H9 (cell line): ENCODE data around the gene MITF. TPM values are rescaled to one million over a fixed set of nuclear protein-coding genes. Genes with fewer than 3 reads are reported as not detected.

Experiments used
- DNase-seq: peaks from one replicate; pipeline ENCODE4 v3.0.0-alpha.2; 2017
- H2AFZ ChIP-seq: one replicate; pipeline ENCODE4 v1.6.1; 2013; ENCODE audit warnings: mild to moderate bottlenecking, low read length, control low read depth, moderate library complexity
- H2AK5ac ChIP-seq: 2 replicates; pipeline ENCODE4 v1.6.1; 2013; ENCODE audit warnings: low read length, control low read depth, mixed read lengths; ENCODE audit not compliant: insufficient read length
- H2BK120ac ChIP-seq: one replicate; pipeline ENCODE4 v1.6.1; 2013; ENCODE audit warnings: low read depth, mild to moderate bottlenecking, low read length, control low read depth, inconsistent platforms; ENCODE audit not compliant: poor library complexity, severe bottlenecking
- H2BK12ac ChIP-seq: 2 replicates; pipeline ENCODE4 v1.6.1; 2013; ENCODE audit warnings: low read length, control low read depth, mixed read lengths, low read depth; ENCODE audit not compliant: insufficient read length
- H2BK15ac ChIP-seq: 2 replicates; pipeline ENCODE4 v1.6.1; 2013; ENCODE audit warnings: low read depth, low read length, control low read depth
- H2BK20ac ChIP-seq: one replicate; pipeline ENCODE4 v1.6.1; 2013; ENCODE audit warnings: low read depth, mild to moderate bottlenecking, low read length, control low read depth, inconsistent platforms; ENCODE audit not compliant: poor library complexity, severe bottlenecking
- H2BK5ac ChIP-seq: 2 replicates; pipeline ENCODE4 v1.6.1; 2013; ENCODE audit warnings: low read length, control low read depth, mixed read lengths; ENCODE audit not compliant: insufficient read length
- H3K14ac ChIP-seq: 2 replicates; pipeline ENCODE4 v1.6.1; 2013; ENCODE audit warnings: low read length, control low read depth; ENCODE audit not compliant: insufficient read depth
- H3K18ac ChIP-seq: 2 replicates; pipeline ENCODE4 v1.6.1; 2013; ENCODE audit warnings: low read depth, mild to moderate bottlenecking, mixed read lengths, low read length, control low read depth; ENCODE audit not compliant: insufficient read length
- H3K23ac ChIP-seq: 2 replicates; pipeline ENCODE4 v1.6.1; 2013; ENCODE audit warnings: low read length, control low read depth, mixed read lengths, low read depth; ENCODE audit not compliant: insufficient read length
- H3K23me2 ChIP-seq: 2 replicates; pipeline ENCODE4 v1.6.1; 2013; ENCODE audit warnings: low read depth, mild to moderate bottlenecking, mixed read lengths, low read length, control low read depth; ENCODE audit not compliant: insufficient read length, poor library complexity, severe bottlenecking
- H3K27ac ChIP-seq: 2 replicates; pipeline ENCODE4 v1.5.1; 2013; ENCODE audit warnings: low read length, control low read depth, mixed read lengths, low read depth; ENCODE audit not compliant: insufficient read length
- H3K27me3 ChIP-seq: 2 replicates; pipeline ENCODE4 v1.6.1; 2013; ENCODE audit warnings: low read length, control low read depth, inconsistent platforms; ENCODE audit not compliant: insufficient read depth
- H3K4ac ChIP-seq: 2 replicates; pipeline ENCODE4 v1.6.1; 2013; ENCODE audit warnings: low read depth, mild to moderate bottlenecking, control low read depth, inconsistent platforms, low read length, moderate library complexity
- H3K4me1 ChIP-seq: 2 replicates; pipeline ENCODE4 v1.6.1; 2013; ENCODE audit warnings: low read length, control low read depth, inconsistent platforms; ENCODE audit not compliant: insufficient read depth
- H3K4me2 ChIP-seq: 2 replicates; pipeline ENCODE4 v1.6.1; 2013; ENCODE audit warnings: low read length, control low read depth, mixed read lengths; ENCODE audit not compliant: insufficient read length, insufficient read depth
- H3K56ac ChIP-seq: 2 replicates; pipeline ENCODE4 v1.6.1; 2013; ENCODE audit warnings: low read depth, mild to moderate bottlenecking, mixed read lengths, low read length, control low read depth; ENCODE audit not compliant: insufficient read length
- H3K79me1 ChIP-seq: 2 replicates; pipeline ENCODE4 v1.6.1; 2013; ENCODE audit warnings: low read depth, mild to moderate bottlenecking, moderate library complexity, low read length, control low read depth, inconsistent platforms; ENCODE audit not compliant: insufficient read depth, poor library complexity, severe bottlenecking
- H3K79me2 ChIP-seq: 2 replicates; pipeline ENCODE4 v1.6.1; 2013; ENCODE audit warnings: low read length, control low read depth, inconsistent platforms; ENCODE audit not compliant: insufficient read depth
- H3K9ac ChIP-seq: 2 replicates; pipeline ENCODE4 v1.6.1; 2013; ENCODE audit warnings: low read length, control low read depth, mixed read lengths; ENCODE audit not compliant: insufficient read length; ENCODE audit errors: extremely low read depth
- H3K9me3 ChIP-seq: one replicate; pipeline ENCODE4 v1.6.1; 2013; ENCODE audit warnings: low read depth, low read length, inconsistent platforms; ENCODE audit not compliant: control insufficient read depth
- H3T11ph ChIP-seq: one replicate; pipeline ENCODE4 v1.6.1; 2013; ENCODE audit warnings: mild to moderate bottlenecking, low read length, control low read depth, inconsistent platforms
- H4K20me1 ChIP-seq: one replicate; pipeline ENCODE4 v1.6.1; 2013; ENCODE audit not compliant: control insufficient read depth, insufficient read length, insufficient read depth
- H4K5ac ChIP-seq: 2 replicates; pipeline ENCODE4 v1.6.1; 2013; ENCODE audit warnings: low read depth, mild to moderate bottlenecking, mixed read lengths, low read length, control low read depth; ENCODE audit not compliant: insufficient read length
- H4K8ac ChIP-seq: replicated peaks from 2 replicates; pipeline ENCODE4 v1.6.1; 2013; ENCODE audit warnings: low read length, control low read depth, mixed read lengths, low read depth; ENCODE audit not compliant: insufficient read length
- H4K91ac ChIP-seq: 2 replicates; pipeline ENCODE4 v1.6.1; 2013; ENCODE audit warnings: low read depth, mild to moderate bottlenecking, moderate library complexity, mixed read lengths, low read length, control low read depth; ENCODE audit not compliant: insufficient read length
- H3K27ac Mint-ChIP-seq, 3 experiments: 2 replicates in 2 of 3; 3 replicates in 1 of 3; pipeline ENCODE4 v1.8.0; 2020 to 2021; ENCODE audit warnings: mixed read lengths in 3 of 3, mild to moderate bottlenecking in 1 of 3, moderate library complexity in 1 of 3
- H3K27me3 Mint-ChIP-seq: 2 replicates; pipeline ENCODE4 v1.8.0; 2021; ENCODE audit warnings: low read depth, mild to moderate bottlenecking, moderate library complexity, mixed read lengths
- H3K36me3 Mint-ChIP-seq, 3 experiments: 2 replicates in 2 of 3; 3 replicates in 1 of 3; pipeline ENCODE4 v1.8.0; 2020 to 2021; ENCODE audit warnings: low read depth in 3 of 3, mixed read lengths in 3 of 3; ENCODE audit not compliant: insufficient read depth in 1 of 3
- H3K4me1 Mint-ChIP-seq, 2 experiments: 2 replicates each; pipeline ENCODE4 v1.8.0; 2020; ENCODE audit warnings: mixed read lengths in 2 of 2
- H3K4me3 Mint-ChIP-seq, 2 experiments: 2 replicates in 1 of 2; 3 replicates in 1 of 2; pipeline ENCODE4 v1.8.0; 2020 to 2021; ENCODE audit warnings: mild to moderate bottlenecking in 2 of 2, mixed read lengths in 2 of 2, moderate library complexity in 1 of 2
- H3K9me3 Mint-ChIP-seq, 2 experiments: 2 replicates in 1 of 2; 3 replicates in 1 of 2; pipeline ENCODE4 v1.8.0; 2020; ENCODE audit warnings: mild to moderate bottlenecking in 2 of 2, mixed read lengths in 2 of 2, moderate library complexity in 1 of 2
- CTCF ChIP-seq: fragments of 200-600 bp; sonication (generic); conservative IDR thresholded peaks from 3 replicates; pipeline ENCODE4 v1.8.0; 2021; ENCODE audit warnings: antibody characterized with exemption, mild to moderate bottlenecking
- WGBS: extraction: QIAGEN DNeasy Blood & Tissue Kit; methylation state at CpG from one replicate; pipeline ENCODE4 v1.1.7; 2013; ENCODE audit warnings: missing lambda C conversion rate, low lambda C conversion rate, mixed read lengths; ENCODE audit not compliant: insufficient read length; ENCODE audit errors: extremely low coverage; 5-methylcytosine and 5-hydroxymethylcytosine counted together
- total RNA-seq: library from RNA; stranded (reverse); gene quantifications from 2 replicates; pipeline ENCODE4 v1.2.1, GENCODE V29; 2021

The MITF gene
- total RNA-seq, 1 experiment from 2014 or later, result 0.81 TPM

GRCh38 chr3:69750549-69750948, 11.3 kb downstream of the MITF start:
- Histone ChIP-seq H4K20me1 (no peaks in the 10 kb centered on the region), H4K5ac (no peak overlapping the region), H3K56ac (no peak overlapping the region), H3K4me1 (no peaks in the 10 kb centered on the region), H3K14ac (no peak overlapping the region), H3K4me2 (no peak overlapping the region), H3K9ac (no peak overlapping the region), H3T11ph (no peak overlapping the region), H3K18ac (no peak overlapping the region), H2AFZ (no peak overlapping the region), H3K27ac (no peak overlapping the region), H3K23me2 (no peaks in the 10 kb centered on the region), H3K9me3 (no peaks in the 10 kb centered on the region), H3K79me1 (no peaks in the 10 kb centered on the region), H2BK12ac (no peak overlapping the region), H2AK5ac (no peak overlapping the region), H4K91ac (no peak overlapping the region), H2BK5ac (no peak overlapping the region), H2BK120ac (no peak overlapping the region), H2BK15ac (no peak overlapping the region), H2BK20ac (no peak overlapping the region), H3K23ac (no peak overlapping the region), H3K27me3 (no peaks in the 10 kb centered on the region), H3K79me2 (no peaks in the 10 kb centered on the region), H4K8ac (no peak overlapping the region), H3K4ac (no peak overlapping the region)
- peaks cover 5 to 15% of the 10 kb centered on the region in 2 experiments; a peak in 4 of 5 replicates for H3K9me3 Mint-ChIP-seq
- H3K4me3 Mint-ChIP-seq, result no peak overlapping the region
- no CpG with 5 or more reads among the region's 2 CpGs for WGBS
- no peak for DNase-seq
- no peak overlapping the region for H3K27ac Mint-ChIP-seq
- H3K36me3 Mint-ChIP-seq, result peaks cover 0 to 6% (median 0%) of the 10 kb centered on the region in 3 experiments; a peak in 2 of 7 replicates
- no peaks in the 10 kb centered on the region; the same call in 1 of the 2 replicates for H3K27me3 Mint-ChIP-seq
- no peak for TF ChIP-seq CTCF
- H3K4me1 Mint-ChIP-seq, result no peaks in the 10 kb centered on the region
